Erythroblast (primary cell): ENCODE data around the gene MIS12.

Experiments used
- DNase-seq, 2 experiments: peaks; one replicate each; lab custom pipeline; 2025; lab: John Stamatoyannopoulos, UW
- GATA1 ChIP-seq: IDR thresholded peaks from 2 replicates; pipeline ENCODE4 v1.6.1; 2011; ENCODE audit warnings: low read depth, mild to moderate bottlenecking, control low read depth, low read length, moderate library complexity
- POLR2A ChIP-seq: IDR thresholded peaks from 2 replicates; pipeline ENCODE4 v1.6.1; 2011; ENCODE audit warnings: mild to moderate bottlenecking, low read length

Gene MIS12

GRCh38 chr17:5478992-5479391 lies 7.4 kb upstream of the MIS12 start:
- TF ChIP-seq POLR2A = no peak
- TF ChIP-seq GATA1 = no peak
- no peak for DNase-seq

GRCh38 chr17:5480962-5481361 lies 5.4 kb upstream of the MIS12 start:
- no peak for TF ChIP-seq GATA1
- no peak for DNase-seq

GRCh38 chr17:5481451-5481850 lies 4.9 kb upstream of the MIS12 start:
- DNase-seq = no peak

GRCh38 chr17:5485270-5486205 lies 828 bp upstream of the MIS12 start, which contains the start of gene DERL2:
TSS of gene DERL2 (minus strand) at chr17:5486178. CDS start at chr17:5486161, 17 bp downstream.
- peak; percentile 65 to 85 for DNase-seq
- TF ChIP-seq POLR2A (no peak), GATA1 (no peak)

More at GRCh38 chr17:5481451-5481850, 4.9 kb upstream of the MIS12 start:
- TF ChIP-seq POLR2A (no peak), GATA1 (no peak)

- TF ChIP-seq GATA1 (no peak), POLR2A (no peak)
- no peak for DNase-seq
Observed at GRCh38 chr17:5488752-5489151, 2.4 kb downstream of the MIS12 start.

- TF ChIP-seq POLR2A (no peak), GATA1 (no peak)
- no peak for DNase-seq
Observed at GRCh38 chr17:5492970-5493369, 6.6 kb downstream of the MIS12 start.

- TF ChIP-seq POLR2A = no peak
- no peak for TF ChIP-seq GATA1
- DNase-seq = no peak
Observed at GRCh38 chr17:5499476-5500231, 13.3 kb downstream of the MIS12 start.

- DNase-seq = no peak
- TF ChIP-seq GATA1 (no peak), POLR2A (no peak)
Observed at GRCh38 chr17:5500247-5500588, 13.9 kb downstream of the MIS12 start.

GRCh38 chr17:5500589-5501391 lies 14.4 kb downstream of the MIS12 start:
- no peak for TF ChIP-seq POLR2A

GRCh38 chr17:5501685-5502084 lies 15.3 kb downstream of the MIS12 start:
- TF ChIP-seq GATA1 (no peak), POLR2A (no peak)
- no peak for DNase-seq

More at GRCh38 chr17:5500589-5501391, 14.4 kb downstream of the MIS12 start:
- peak; percentile 14 for DNase-seq

GRCh38 chr17:5502552-5502951 lies 16.2 kb downstream of the MIS12 start:
- DNase-seq = no peak
- TF ChIP-seq GATA1 (no peak), POLR2A (no peak)

GRCh38 chr17:5506307-5506706 lies 19.9 kb downstream of the MIS12 start:
- no peak for DNase-seq

GRCh38 chr17:5508810-5509209 lies 22.4 kb downstream of the MIS12 start:
- TF ChIP-seq POLR2A (no peak), GATA1 (no peak)
- DNase-seq = no peak

More at GRCh38 chr17:5506307-5506706, 19.9 kb downstream of the MIS12 start:
- no peak for TF ChIP-seq POLR2A
